PC-9 (cell line): ENCODE measurements around the gene CAV1. TPM values are rescaled to one million over a fixed set of nuclear protein-coding genes. Genes with fewer than 3 reads are reported as not detected.

Source experiments
- BruUV-seq: library from RNA; stranded (reverse); fragments of 400-500 nt; replicated peaks from 2 replicates; lab custom pipeline; 2021; lab: Mats Ljungman, UMichigan
- CTCF ChIA-PET: fragments of 300-600 bp; sonication (Branson Sonifier 250); formaldehyde crosslinking; loops from one replicate; lab custom pipeline; 2022; ENCODE audit warnings: antibody characterized with exemption; lab: Charles Lee
- POLR2A ChIA-PET: fragments of 300-600 bp; sonication (Branson Sonifier 250); formaldehyde crosslinking; loops from one replicate; lab custom pipeline; 2022; ENCODE audit warnings: antibody characterized with exemption; ENCODE audit not compliant: unreplicated experiment; lab: Charles Lee
- DNase-seq, 2 experiments: peaks; one replicate each; pipeline versions ENCODE4 v3.0.0 to v3.0.0-alpha.2; 2015 to 2022; ENCODE audit warnings: mixed read lengths in 1 of 2
- H2AFZ ChIP-seq: fragments of 200-600 bp; sonication (generic); 2 replicates; pipeline ENCODE4 v1.8.1; 2017; ENCODE audit warnings: antibody characterized with exemption
- H3F3A ChIP-seq: fragments of 200-600 bp; sonication (generic); 2 replicates; pipeline ENCODE4 v1.8.1; 2017; ENCODE audit warnings: antibody characterized with exemption, mild to moderate bottlenecking, low read depth; ENCODE audit not compliant: insufficient read depth
- H3K27ac ChIP-seq: fragments of 200-600 bp; sonication (generic); 2 replicates; pipeline ENCODE4 v1.6.1; 2016; ENCODE audit warnings: mixed run types
- H3K27me3 ChIP-seq: fragments of 200-600 bp; sonication (generic); 2 replicates; pipeline ENCODE4 v1.6.1; 2016; ENCODE audit warnings: low read depth, mixed run types; ENCODE audit not compliant: insufficient read depth
- H3K36me3 ChIP-seq: fragments of 200-600 bp; sonication (generic); 2 replicates; pipeline ENCODE4 v1.6.1; 2016; ENCODE audit warnings: low read depth, mixed run types
- H3K4me1 ChIP-seq: fragments of 200-600 bp; sonication (generic); replicated peaks from 2 replicates; pipeline ENCODE4 v1.6.1; 2016; ENCODE audit warnings: mixed run types; ENCODE audit not compliant: insufficient read depth
- H3K4me2 ChIP-seq: fragments of 200-600 bp; sonication (generic); 2 replicates; pipeline ENCODE4 v1.6.1; 2017; ENCODE audit warnings: mixed run types
- H3K4me3 ChIP-seq: fragments of 200-600 bp; sonication (generic); 2 replicates; pipeline ENCODE4 v1.6.1; 2016; ENCODE audit warnings: mixed run types
- H3K79me2 ChIP-seq: fragments of 200-600 bp; sonication (generic); 2 replicates; pipeline ENCODE4 v1.6.1; 2017; ENCODE audit warnings: low read depth, mixed run types
- H3K9me2 ChIP-seq: fragments of 200-600 bp; sonication (generic); 2 replicates; pipeline ENCODE4 v1.8.1; 2017; ENCODE audit warnings: mild to moderate bottlenecking; ENCODE audit not compliant: insufficient read depth
- H3K9me3 ChIP-seq: fragments of 200-600 bp; sonication (generic); 2 replicates; pipeline ENCODE4 v1.8.1; 2016; ENCODE audit warnings: low read depth; ENCODE audit not compliant: insufficient read depth
- H4K20me1 ChIP-seq: fragments of 200-600 bp; sonication (generic); 2 replicates; pipeline ENCODE4 v1.8.1; 2017; ENCODE audit not compliant: insufficient read depth
- EZH2 ChIP-seq: fragments of 200-600 bp; sonication (generic); IDR thresholded peaks from 2 replicates; pipeline ENCODE4 v1.8.0; 2017; ENCODE audit warnings: antibody characterized with exemption, low read depth
- intact Hi-C: fragments of 100-400 bp; cut with micrococcal nuclease; formaldehyde crosslinking; loops from one replicate; pipeline ENCODE4 v1.10.0; 2022; ENCODE audit not compliant: unreplicated experiment
- total RNA-seq: library from RNA; stranded (reverse); gene quantifications from 2 replicates; pipeline ENCODE4 v1.2.3, GENCODE V29; 2021
- TF ChIP-seq, protein P1 (sequence below): fragments of 200-600 bp; sonication (generic); conservative IDR thresholded peaks from 2 replicates; pipeline ENCODE4 v1.6.1; 2017; ENCODE audit warnings: mixed run types, antibody characterized with exemption, mild to moderate bottlenecking, moderate library complexity

The CAV1 gene
- total RNA-seq, 1 experiment from 2014 or later: 1,077 TPM

DNA sequence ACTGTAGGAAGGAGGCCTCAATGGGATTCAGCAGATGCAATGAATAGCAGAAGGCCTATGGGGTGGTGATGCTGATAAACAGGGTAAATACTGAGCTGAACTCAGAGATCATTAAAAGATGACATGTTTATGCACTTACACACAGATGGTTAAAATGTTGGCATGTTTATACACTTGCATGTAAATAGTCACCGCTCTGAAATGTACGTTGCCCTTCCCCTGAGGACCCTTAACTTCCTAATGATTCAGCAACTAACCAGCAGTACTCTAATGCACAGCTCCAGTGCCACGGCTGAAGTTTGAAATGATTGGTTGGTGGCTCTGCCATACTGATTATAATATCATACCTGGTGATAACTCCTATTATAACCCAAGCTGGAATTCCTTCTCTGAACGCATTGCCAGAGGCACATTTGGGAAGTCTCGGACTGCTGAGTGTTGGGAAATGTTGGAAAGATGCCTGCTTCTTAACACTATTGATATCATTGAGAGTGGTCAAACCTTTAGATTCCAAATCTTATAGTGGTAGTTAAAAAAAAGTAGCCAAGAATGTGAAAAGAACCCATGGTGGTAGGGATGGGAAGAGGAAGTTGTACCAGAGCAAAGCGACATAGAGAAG, 3.7 kb upstream of the CAV1 start:
- BruUV-seq: no TSS peak
- DNase-seq: no peak
- H3F3A ChIP-seq: peaks cover 16% of the 10 kb centered on the region; the same call in 1 of the 2 replicates
- TF ChIP-seq EZH2: no peak
- TF ChIP-seq, protein P1, sequence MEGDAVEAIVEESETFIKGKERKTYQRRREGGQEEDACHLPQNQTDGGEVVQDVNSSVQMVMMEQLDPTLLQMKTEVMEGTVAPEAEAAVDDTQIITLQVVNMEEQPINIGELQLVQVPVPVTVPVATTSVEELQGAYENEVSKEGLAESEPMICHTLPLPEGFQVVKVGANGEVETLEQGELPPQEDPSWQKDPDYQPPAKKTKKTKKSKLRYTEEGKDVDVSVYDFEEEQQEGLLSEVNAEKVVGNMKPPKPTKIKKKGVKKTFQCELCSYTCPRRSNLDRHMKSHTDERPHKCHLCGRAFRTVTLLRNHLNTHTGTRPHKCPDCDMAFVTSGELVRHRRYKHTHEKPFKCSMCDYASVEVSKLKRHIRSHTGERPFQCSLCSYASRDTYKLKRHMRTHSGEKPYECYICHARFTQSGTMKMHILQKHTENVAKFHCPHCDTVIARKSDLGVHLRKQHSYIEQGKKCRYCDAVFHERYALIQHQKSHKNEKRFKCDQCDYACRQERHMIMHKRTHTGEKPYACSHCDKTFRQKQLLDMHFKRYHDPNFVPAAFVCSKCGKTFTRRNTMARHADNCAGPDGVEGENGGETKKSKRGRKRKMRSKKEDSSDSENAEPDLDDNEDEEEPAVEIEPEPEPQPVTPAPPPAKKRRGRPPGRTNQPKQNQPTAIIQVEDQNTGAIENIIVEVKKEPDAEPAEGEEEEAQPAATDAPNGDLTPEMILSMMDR: no peak
- peaks cover 25% of the 10 kb centered on the region for H3K4me1 ChIP-seq
- H3K27me3 ChIP-seq: no peaks in the 10 kb centered on the region
- CTCF ChIA-PET: no interaction called here
- H3K79me2 ChIP-seq: peaks cover 6% of the 10 kb centered on the region; the same call in 1 of the 2 replicates
- H3K9me3 ChIP-seq: no peaks in the 10 kb centered on the region; the same call in 1 of the 2 replicates
- no peak overlapping the region for H2AFZ ChIP-seq
- H3K4me2 ChIP-seq: no peak overlapping the region
- no peaks in the 10 kb centered on the region for H4K20me1 ChIP-seq
- H3K4me3 ChIP-seq: no peak overlapping the region
- H3K27ac ChIP-seq: no peak overlapping the region
- POLR2A ChIA-PET: interaction anchor here (0.6 to 0.7 kb wide), 2 partner anchors 17 to 186 kb away, joined by 3 to 5 read pairs; no protein-coding TSS in a partner anchor
- no peaks in the 10 kb centered on the region for H3K36me3 ChIP-seq
- intact Hi-C loops: no loop called here
- H3K9me2 ChIP-seq: no peaks in the 10 kb centered on the region

DNA sequence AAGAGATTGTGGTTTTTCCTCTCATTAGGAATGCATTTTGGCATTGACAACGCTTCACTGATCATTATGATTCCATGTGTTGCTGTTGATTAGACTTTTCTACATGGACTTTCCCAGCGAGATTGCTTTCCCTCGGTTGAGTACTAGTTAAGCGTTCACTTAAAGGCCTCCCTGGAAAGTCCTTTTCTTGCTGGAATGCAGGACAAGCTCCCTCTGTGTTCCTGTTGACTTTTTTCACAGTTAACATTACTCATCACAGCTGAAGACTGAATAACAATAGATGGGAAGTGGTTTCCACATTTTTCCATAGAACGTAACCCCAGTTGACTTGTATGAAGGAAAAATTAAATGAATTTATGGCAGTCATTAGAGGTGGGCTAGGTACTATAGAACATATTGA, 2.6 kb upstream of the CAV1 start:
- no peak overlapping the region for H3K4me3 ChIP-seq
- no TSS peak for BruUV-seq
- no peaks in the 10 kb centered on the region; the same call in 1 of the 2 replicates for H3K9me3 ChIP-seq
- no peak overlapping the region for H2AFZ ChIP-seq
- peak overlapping the region; percentile 31 for H3K27ac ChIP-seq
- intact Hi-C loops: loop anchor here (1.0 kb wide), 2 partner anchors 10 to 79 kb away; no protein-coding TSS in a partner anchor
- H3K4me2 ChIP-seq: peak overlapping the region; percentile 37; the same call in 1 of the 2 replicates
- POLR2A ChIA-PET: interaction anchor here (0.5 to 0.7 kb wide), 7 partner anchors 38 to 342 kb away, joined by 3 to 5 read pairs (median 4); no protein-coding TSS in a partner anchor
- H3K27me3 ChIP-seq: no peaks in the 10 kb centered on the region
- H3F3A ChIP-seq: peaks cover 21% of the 10 kb centered on the region; the same call in 1 of the 2 replicates
- H3K9me2 ChIP-seq: no peaks in the 10 kb centered on the region
- no peak for TF ChIP-seq EZH2
- TF ChIP-seq, protein P1: no peak
- peak; percentile 32 to 77 for DNase-seq
- H4K20me1 ChIP-seq: no peaks in the 10 kb centered on the region
- H3K79me2 ChIP-seq: peaks cover 17% of the 10 kb centered on the region
- CTCF ChIA-PET: interaction anchor here (1.0 kb wide), 1 partner anchor 262 kb away, joined by 19 read pairs; no protein-coding TSS in a partner anchor
- no peaks in the 10 kb centered on the region for H3K36me3 ChIP-seq
- peaks cover 32% of the 10 kb centered on the region for H3K4me1 ChIP-seq

DNA sequence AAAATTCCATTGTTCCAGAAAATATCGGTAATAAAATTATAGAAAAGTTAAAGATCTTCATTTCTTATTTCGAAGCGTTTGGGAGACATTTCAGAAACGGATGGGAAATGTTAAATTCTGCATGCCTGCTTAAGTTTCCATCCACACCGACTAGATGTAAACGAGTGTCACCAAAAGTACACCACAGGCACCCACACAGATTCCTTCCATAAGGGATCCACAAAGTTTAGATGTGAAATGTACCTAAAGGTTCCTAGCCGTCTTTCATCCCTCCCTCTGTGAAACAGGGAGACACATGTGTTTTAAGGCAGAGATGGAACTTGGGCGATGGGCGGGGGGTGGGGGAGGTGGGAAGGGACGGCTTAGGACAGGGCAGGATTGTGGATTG, 621 bp upstream of the CAV1 start:
- TSS peak; percentile 45 for BruUV-seq
- H3K9me3 ChIP-seq: no peaks in the 10 kb centered on the region; the same call in 1 of the 2 replicates
- H3F3A ChIP-seq: peaks cover 21% of the 10 kb centered on the region; the same call in 1 of the 2 replicates
- POLR2A ChIA-PET: interaction anchor here (0.5 to 0.9 kb wide), 2 partner anchors 13 to 313 kb away, joined by 3 to 5 read pairs; no protein-coding TSS in a partner anchor
- TF ChIP-seq EZH2: no peak
- TF ChIP-seq, protein P1: no peak
- peak overlapping the region; percentile 99 for H3K4me2 ChIP-seq
- CTCF ChIA-PET: interaction anchor here (0.6 kb wide), 1 partner anchor 641 kb away, joined by 3 read pairs; no protein-coding TSS in a partner anchor
- no peaks in the 10 kb centered on the region for H3K9me2 ChIP-seq
- no peaks in the 10 kb centered on the region for H4K20me1 ChIP-seq
- H3K79me2 ChIP-seq: peaks cover 35% of the 10 kb centered on the region
- H3K4me1 ChIP-seq: peaks cover 52% of the 10 kb centered on the region
- H3K27ac ChIP-seq: peak overlapping the region; percentile 92
- DNase-seq: no peak
- peak overlapping the region; percentile 97; the same call in 1 of the 2 replicates for H3K4me3 ChIP-seq
- peak overlapping the region; percentile 66; the same call in 1 of the 2 replicates for H2AFZ ChIP-seq
- H3K27me3 ChIP-seq: no peaks in the 10 kb centered on the region
- intact Hi-C loops: loop anchor here (1.0 kb wide), 5 partner anchors 24 to 207 kb away; no protein-coding TSS in a partner anchor
- H3K36me3 ChIP-seq: peaks cover 2% of the 10 kb centered on the region; the same call in 1 of the 2 replicates
